GM12891 (cell line): ENCODE measurements around the gene MEAF6. TPM values are rescaled to one million over a fixed set of nuclear protein-coding genes. Genes with fewer than 3 reads are reported as not detected.
"Not testable (repeated sequence)": the region's sequence is repeated elsewhere in the genome, so short reads cannot be mapped to it uniquely, and the experiment has no call there.

Source experiments
- DNase-seq: peaks from one replicate; pipeline ENCODE4 v3.0.0; 2011; ENCODE audit warnings: low spot score; ENCODE audit not compliant: insufficient read length
- FAIRE-seq: peaks from 2 replicates; lab custom pipeline; 2011; peaks lifted over from hg19 to GRCh38; lab: Jason Lieb, UNC
- PAX5 ChIP-seq: IDR thresholded peaks from 2 replicates; pipeline ENCODE4 v1.6.1; 2011; ENCODE audit warnings: low read length, moderate library complexity, mild to moderate bottlenecking; ENCODE audit not compliant: insufficient read depth, severe bottlenecking
- POLR2A ChIP-seq: IDR thresholded peaks from 2 replicates; pipeline ENCODE4 v1.6.1; 2011; ENCODE audit warnings: low read depth, low read length, control low read depth
- POLR2AphosphoS5 ChIP-seq: IDR thresholded peaks from 2 replicates; pipeline ENCODE4 v1.6.1; 2011; ENCODE audit warnings: low read depth, low read length, control low read depth
- POU2F2 ChIP-seq: IDR thresholded peaks from 2 replicates; pipeline ENCODE4 v1.6.1; 2011; ENCODE audit warnings: low read depth, mild to moderate bottlenecking, control low read depth, low read length, moderate library complexity
- SPI1 ChIP-seq: IDR thresholded peaks from 2 replicates; pipeline ENCODE4 v1.6.1; 2011; ENCODE audit warnings: low read depth, low read length, control low read depth
- TAF1 ChIP-seq: IDR thresholded peaks from 2 replicates; pipeline ENCODE4 v1.6.1; 2011; ENCODE audit warnings: low read depth, low read length, control low read depth
- polyA plus RNA-seq: library from polyadenylated mRNA; unstranded; fragments of >200 nt; gene quantifications from one replicate; pipeline ENCODE4 v1.2.1, GENCODE V29; 2012; ENCODE audit warnings: low read depth, missing spikeins, inconsistent platforms; ENCODE audit not compliant: missing spikeins

Gene MEAF6
- 36.4 TPM for polyA plus RNA-seq

- FAIRE-seq, result peak; percentile 86
- peak; percentile 88 for DNase-seq
- TF ChIP-seq POLR2A, result peak; percentile 81
- peak; percentile 51 for TF ChIP-seq SPI1
- no peak for TF ChIP-seq PAX5
- peak; percentile 78 for TF ChIP-seq POLR2AphosphoS5
- peak; percentile 63; the same call in 1 of the 2 replicates for TF ChIP-seq TAF1
These were observed at the start of gene MEAF6 for GRCh38 chr1:37514350-37515184. Gene MEAF6, minus strand, starts transcription at chr1:37514766. Its CDS starts 20 bp downstream, at chr1:37514746.

GRCh38 chr1:37562984-37563383 lies 48.4 kb upstream of the MEAF6 start:
- no peak for DNase-seq
- TF ChIP-seq POLR2A (no peak), POU2F2 (no peak), SPI1 (no peak), POLR2AphosphoS5 (no peak), TAF1 (no peak)
- no peak for FAIRE-seq

GRCh38 chr1:37561133-37562132 lies 46.9 kb upstream of the MEAF6 start:
- DNase-seq (peak; percentile 32), FAIRE-seq (peak; percentile 85)
- TF ChIP-seq SPI1 (no peak), TAF1 (no peak)

- DNase-seq (no peak), FAIRE-seq (no peak)
- TF ChIP-seq POLR2AphosphoS5, result no peak
- TF ChIP-seq POU2F2, result no peak
- no peak for TF ChIP-seq TAF1
- TF ChIP-seq PAX5, result no peak
- TF ChIP-seq SPI1, result no peak
- TF ChIP-seq POLR2A, result no peak
These were observed 46.0 kb upstream of the MEAF6 start for GRCh38 chr1:37560401-37561132.

GRCh38 chr1:37559957-37560379 lies 45.4 kb upstream of the MEAF6 start:
- not testable (repeated sequence) for DNase-seq, FAIRE-seq

- TF ChIP-seq TAF1 (no peak), POLR2A (no peak), SPI1 (no peak), POU2F2 (no peak), PAX5 (no peak), POLR2AphosphoS5 (no peak)
- DNase-seq, result no peak
- FAIRE-seq, result no peak
These were observed 44.5 kb upstream of the MEAF6 start for GRCh38 chr1:37559080-37559479.

- TF ChIP-seq POLR2A, result no peak
- no peak for TF ChIP-seq POLR2AphosphoS5
- no peak for TF ChIP-seq TAF1
- DNase-seq (no peak), FAIRE-seq (no peak)
These were observed 43.8 kb upstream of the MEAF6 start for GRCh38 chr1:37558411-37558810.

GRCh38 chr1:37557402-37557801 lies 42.8 kb upstream of the MEAF6 start:
- TF ChIP-seq SPI1 (no peak), PAX5 (no peak), POU2F2 (no peak), POLR2AphosphoS5 (no peak), TAF1 (no peak), POLR2A (no peak)
- FAIRE-seq, result no peak

GRCh38 chr1:37556712-37557196 lies 42.2 kb upstream of the MEAF6 start, which contains the start of gene DNALI1:
Gene DNALI1, plus strand, starts transcription at chr1:37556940. Its CDS starts 55 bp downstream, at chr1:37556995.
- FAIRE-seq (no peak), DNase-seq (peak; percentile 27)
- TF ChIP-seq SPI1, result no peak
- no peak for TF ChIP-seq POLR2AphosphoS5

More at GRCh38 chr1:37557402-37557801, 42.8 kb upstream of the MEAF6 start:
- no peak for DNase-seq
